Measurements from ENCODE around the gene AGMAT.

Gene AGMAT, protein sequence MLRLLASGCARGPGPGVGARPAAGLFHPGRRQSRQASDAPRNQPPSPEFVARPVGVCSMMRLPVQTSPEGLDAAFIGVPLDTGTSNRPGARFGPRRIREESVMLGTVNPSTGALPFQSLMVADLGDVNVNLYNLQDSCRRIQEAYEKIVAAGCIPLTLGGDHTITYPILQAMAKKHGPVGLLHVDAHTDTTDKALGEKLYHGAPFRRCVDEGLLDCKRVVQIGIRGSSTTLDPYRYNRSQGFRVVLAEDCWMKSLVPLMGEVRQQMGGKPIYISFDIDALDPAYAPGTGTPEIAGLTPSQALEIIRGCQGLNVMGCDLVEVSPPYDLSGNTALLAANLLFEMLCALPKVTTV

DNA sequence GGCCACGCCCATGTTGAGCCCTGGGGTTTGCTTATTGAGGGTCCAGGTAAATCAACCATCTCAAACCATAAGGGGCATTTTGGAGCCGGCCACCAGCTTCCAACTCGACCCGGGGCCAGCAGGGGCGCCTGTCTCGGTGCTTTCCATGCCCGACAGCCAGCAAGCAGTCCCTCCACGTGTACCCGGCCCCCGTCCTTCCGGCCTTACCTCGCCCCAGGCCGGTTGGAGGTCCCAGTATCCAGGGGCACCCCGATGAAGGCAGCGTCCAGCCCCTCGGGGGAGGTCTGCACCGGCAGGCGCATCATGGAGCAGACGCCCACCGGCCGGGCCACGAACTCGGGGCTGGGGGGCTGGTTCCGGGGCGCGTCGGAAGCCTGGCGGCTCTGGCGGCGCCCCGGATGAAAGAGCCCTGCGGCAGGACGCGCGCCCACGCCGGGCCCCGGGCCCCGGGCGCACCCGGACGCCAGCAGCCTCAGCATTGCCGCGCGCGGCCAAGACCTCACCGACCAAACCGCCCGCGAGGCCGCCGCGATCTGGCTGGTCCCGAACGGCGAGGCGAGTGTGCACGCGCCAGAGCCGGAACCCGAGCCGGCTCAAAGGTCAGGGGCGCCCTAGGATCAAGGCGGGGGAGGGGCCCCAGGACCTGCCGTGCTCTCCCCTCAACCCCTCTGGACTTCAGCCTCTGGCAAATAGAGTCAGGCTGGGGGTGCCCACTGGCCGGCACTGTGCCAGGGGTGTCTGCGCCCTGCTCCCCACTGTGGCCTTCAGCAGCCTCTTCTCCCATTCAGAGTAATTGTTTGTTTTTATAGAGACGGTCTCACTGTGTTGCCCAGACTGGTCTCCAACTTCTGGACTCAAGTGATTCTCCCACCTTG lies at the start of gene AGMAT:
AGMAT (minus strand) TSS at position 563 of the 875 bp plus-strand sequence; CDS start at position 479, 84 bp downstream.
- DNase-seq, result no peak

DNA sequence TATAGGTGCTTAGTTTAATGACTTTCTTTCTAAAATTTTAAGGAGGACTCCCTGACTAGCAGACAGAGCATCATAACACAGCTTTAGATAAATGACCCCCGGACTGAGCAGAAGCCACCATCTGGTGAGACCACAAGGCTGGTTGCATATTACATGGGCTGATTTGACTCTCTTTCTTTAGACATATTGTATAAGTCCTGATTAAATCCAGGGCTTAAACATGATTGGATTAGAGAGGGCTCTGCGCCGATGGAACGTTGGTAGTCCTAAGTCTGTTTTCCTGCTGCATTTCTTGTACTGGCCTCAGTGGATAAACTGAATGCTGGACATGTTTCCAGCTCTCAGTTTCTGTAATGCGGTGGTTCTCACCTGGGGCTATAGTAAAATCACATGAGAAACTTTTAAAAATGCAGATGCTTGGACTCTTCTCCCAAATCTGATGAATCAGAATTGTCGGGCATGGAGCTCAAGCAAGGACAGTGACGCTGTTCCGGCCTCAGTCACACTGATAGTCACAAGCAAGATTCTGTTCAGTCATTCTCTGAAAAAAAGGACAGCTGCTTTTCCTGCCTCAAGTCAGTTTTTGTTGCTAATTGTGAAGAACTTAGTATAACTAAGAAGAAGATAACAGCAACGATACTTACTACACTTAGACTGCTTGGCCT lies 49.0 kb upstream of the AGMAT start:
- DNase-seq, result no peak

DNA sequence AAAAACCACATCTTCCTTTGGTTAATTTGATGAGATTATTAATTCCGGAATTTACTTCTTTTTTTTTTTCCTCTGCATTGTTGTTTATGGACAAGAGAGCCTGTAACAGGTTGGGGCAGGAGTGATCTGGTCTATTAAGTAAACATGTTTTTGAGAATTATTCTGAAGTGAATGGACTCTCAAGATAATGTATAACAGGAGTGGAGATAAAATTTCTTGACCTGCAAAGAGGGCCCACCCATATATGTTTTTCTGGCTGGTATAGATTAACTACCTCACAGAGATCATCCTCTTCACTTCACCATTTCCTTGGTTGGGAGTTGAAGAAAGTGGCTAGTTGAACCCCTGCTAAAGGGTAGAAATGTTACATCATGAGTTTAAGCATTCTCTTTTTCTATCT lies 43.2 kb upstream of the AGMAT start:
- DNase-seq, result no peak

DNA sequence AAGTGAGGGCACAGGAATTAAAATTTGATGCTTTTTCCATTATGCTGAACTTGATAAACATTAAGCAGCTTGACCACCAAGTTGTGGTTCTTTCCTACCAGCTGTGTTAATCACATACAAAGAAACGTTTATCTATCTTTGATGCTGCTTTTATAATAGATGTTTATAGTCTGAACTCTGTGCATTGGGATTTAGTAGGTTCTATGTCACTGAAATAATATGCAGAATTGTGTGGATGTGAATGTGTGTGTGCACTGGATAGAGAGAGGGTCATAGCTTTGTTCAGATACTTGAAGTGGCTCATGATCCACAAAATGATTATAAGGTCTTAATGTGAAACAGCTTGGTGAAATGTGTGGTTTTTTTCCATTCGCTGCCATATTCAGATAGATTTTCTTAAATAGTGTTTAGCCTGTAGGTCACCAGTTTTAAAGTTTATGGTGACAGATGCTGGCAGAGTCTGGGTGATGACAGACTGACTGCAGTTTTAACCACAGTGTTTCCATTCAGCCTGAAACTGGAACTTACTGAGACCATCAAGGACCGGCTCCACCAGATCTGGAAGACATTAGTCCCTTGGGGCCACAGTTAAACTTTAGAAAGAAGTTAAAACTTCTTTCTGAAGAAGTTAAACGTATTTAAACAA lies 42.6 kb upstream of the AGMAT start:
- no peak for DNase-seq

DNA sequence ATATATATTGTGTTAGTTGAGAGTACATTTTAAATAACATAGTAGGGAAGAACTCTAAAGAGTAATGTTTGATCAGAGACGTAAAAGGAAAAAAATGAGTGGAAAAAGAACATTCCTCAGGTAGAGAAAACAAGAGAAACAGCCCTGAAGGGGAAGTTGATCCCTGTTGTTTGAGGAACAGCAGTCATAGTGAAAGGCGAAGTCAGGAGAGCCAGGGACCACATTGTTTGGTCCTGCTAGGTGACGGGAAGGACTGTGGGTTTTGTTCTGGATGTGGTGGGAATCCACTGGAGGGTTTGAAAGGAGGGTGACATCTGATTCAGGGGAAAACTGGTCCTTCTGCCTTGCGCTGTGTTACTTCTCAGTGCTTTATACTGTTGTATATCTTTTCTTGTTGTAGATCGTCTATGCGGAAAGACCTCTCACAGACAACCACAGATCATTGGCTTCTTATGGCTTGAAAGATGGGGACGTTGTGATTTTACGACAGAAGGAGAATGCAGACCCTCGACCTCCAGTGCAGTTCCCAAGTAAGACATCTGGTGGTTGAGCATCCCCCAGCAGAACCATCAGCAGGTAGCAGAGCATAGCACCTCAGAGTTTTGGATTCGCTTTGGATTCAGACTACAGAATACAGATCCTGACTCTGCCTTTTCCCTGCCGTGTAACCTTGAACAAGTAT lies 41.6 kb upstream of the AGMAT start:
- no peak for DNase-seq

DNA sequence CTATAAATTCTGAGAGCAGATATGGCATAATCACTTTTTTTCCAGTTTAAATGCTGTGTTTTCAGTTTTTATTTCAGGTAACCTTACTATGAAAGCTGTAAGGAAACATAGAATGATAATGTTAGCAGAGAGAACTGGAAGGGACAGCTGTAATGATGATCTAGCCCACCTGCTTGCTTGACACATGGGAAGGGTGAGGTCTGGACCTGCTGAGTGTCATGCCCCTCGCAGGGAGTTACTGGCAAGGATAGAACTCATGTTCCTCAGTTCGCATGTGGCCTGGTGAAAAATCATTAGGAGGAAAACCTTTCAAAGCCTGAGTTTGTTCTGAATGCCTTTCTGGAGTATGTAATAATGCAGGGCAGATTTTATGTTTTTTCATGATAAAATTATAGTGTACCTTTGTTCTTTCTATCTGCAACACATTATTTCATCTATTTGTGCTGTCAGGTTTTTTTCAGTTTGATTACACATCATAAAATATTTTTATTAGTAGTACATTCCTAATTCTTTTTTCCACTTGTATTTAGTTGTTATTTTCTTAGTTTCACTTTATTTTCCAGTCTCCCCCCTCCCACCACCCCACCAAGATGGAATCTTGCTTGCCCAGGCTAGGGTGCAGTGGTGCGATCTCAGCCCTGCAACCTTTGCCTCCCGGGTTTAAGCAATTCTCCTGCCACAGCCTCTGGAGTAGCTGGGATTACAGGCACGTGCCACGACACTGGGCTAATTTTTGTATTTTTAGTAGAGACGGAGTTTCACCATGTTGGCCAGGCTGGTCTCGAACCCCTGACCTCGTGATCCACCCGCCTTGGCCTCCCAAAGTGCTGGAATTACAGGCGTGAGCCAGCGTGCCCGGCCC lies 40.4 kb upstream of the AGMAT start:
- no peak for DNase-seq

DNA sequence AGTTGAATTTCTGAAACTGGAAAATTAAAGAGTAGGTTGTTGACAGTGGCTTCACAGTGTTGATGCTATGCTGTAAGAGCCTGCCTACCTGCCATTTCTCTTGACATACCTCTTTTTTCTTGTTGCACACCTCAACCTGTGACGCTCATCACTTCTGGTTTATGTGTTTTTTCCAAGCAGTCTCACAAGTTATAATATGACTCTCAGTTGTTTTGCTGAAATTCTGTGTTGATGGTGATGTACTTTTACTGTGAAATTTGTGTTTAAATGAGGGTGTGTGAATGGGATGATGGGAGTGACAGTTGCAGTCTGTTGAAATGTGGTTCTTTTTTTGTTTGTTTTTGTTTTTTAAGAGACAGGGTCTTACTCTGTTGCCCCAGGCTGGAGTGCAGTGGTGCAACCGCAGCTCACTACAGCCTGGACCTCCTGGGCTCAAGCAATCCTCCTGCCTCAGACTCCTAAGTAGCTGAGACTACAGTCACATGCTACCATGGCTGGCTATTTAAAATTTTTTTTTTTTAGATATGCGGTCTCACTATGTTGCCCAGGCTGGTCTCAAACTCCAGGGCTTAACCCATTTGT lies 39.4 kb upstream of the AGMAT start:
- DNase-seq, result no peak

DNA sequence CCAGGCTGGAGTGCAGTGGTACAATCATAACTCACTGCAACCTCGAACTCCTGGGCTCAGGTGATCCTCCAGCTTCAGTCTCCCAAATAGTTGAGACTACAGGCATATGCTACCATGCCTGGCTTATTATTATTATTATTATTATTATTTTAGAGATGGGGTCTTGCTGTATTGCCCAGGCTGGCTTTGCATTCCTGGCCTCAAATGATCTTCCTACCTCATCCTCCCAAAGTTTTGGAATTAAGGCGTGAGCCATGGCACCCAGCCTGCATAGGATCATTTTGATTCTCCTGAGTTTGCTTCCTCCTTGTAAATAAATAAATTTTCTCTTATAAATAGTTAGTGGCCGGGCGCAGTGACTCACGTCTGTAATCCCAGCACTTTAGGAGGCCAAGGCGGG lies 38.6 kb upstream of the AGMAT start:
- DNase-seq, result no peak

DNA sequence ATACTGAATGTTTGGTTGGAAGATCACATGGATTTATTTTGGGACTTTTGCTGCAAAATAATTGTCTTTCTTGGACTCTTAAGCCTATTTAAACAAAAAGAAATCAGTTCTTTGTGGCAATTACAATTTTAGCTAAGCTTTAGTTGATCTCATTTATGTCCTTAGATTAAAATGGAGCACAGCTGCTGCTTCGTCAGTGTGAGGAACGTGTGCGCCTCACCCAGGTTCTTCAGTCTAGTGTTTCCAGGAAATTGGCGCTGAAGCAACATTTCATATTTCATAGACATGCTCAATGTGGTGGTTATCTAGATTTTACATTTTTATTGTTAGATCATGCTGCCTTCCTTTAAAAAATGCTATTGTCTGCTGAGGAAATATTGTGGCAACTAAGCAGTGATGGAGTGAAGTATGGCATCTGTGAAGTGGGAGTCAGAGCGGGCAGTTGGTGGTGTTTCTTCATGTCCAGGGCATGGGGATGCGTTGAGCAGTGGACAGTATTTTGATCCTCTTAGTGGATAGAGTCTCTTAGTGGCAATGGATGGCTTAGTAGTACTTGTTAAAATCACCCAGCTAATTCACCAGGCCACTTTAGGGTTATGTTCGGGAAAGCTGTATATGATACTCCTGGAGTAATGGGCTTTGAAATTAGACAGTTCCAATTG lies 38.0 kb upstream of the AGMAT start:
- DNase-seq, result no peak

DNA sequence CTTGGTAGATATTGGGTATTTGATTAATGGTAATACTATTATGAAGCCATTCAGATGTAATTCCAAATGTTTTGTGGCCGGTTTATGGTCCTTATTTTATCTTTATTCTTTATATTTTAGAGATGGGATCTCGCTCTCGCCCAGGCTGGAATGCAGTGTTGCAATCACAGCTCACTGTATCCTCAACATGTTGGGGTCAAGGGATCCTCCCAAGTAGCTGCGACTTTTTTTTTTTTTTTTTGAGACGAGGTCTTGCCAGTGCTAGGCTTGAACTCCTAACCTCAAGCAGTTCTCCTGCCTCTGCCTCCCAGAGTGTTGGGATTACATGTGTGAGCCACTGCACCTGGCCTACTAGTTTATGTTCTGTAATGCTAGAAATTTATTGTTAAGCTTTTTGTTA lies 37.1 kb upstream of the AGMAT start:
- DNase-seq, result no peak

DNA sequence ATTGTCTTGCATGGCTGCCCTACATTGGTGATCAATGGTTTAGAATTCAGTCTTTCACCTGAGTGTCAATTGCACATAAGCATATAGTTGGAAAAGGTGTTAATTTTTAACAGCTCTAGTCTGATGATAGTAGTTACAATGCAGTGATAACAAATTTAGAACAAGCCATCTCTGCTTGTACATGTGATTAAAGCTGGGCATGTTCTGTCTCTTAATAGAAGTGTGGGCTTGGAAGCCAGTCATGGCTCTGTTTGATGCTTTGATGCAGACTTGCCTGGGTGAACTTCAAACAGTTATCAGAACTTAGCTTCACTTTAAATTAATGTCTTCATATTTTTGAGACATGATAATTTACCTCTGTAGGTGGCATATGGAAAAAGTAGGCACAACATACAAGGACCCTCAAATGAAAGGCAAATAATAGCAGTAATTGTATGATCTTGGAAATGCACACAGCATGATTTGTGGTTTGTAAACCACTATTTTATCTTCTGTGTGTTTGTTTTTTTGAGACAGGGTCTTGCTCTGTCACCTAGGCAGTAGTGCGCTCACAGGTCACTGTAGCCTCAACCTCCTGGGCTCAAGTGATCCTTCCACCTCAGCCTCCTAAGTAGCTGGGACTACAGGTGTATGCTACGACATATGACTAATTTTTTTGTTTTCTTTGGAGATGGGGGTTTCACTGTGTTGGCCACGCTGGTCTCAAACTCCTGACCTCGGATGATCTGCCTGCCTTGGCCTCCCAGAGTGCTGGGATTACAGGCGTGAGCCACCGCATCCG lies 36.2 kb upstream of the AGMAT start:
- DNase-seq, result no peak

DNA sequence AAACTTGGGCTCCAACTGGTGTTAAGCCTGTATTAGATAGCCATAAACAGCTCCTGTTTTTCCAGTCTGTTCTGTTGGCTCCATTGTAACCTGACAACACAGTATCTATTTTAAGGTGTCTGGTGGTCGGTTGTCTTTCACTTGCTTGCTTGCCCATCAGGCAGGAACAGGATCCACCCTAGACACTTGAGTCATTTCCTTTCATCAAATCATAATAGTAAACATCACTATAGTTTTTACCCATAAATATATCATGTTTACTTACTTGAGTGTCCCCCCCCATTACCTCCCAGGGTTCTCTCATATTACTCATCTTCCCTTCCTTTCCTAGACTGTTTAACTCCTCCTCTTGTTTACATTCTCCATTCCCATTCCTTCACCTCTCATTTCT lies 35.3 kb upstream of the AGMAT start:
- DNase-seq, result no peak

DNA sequence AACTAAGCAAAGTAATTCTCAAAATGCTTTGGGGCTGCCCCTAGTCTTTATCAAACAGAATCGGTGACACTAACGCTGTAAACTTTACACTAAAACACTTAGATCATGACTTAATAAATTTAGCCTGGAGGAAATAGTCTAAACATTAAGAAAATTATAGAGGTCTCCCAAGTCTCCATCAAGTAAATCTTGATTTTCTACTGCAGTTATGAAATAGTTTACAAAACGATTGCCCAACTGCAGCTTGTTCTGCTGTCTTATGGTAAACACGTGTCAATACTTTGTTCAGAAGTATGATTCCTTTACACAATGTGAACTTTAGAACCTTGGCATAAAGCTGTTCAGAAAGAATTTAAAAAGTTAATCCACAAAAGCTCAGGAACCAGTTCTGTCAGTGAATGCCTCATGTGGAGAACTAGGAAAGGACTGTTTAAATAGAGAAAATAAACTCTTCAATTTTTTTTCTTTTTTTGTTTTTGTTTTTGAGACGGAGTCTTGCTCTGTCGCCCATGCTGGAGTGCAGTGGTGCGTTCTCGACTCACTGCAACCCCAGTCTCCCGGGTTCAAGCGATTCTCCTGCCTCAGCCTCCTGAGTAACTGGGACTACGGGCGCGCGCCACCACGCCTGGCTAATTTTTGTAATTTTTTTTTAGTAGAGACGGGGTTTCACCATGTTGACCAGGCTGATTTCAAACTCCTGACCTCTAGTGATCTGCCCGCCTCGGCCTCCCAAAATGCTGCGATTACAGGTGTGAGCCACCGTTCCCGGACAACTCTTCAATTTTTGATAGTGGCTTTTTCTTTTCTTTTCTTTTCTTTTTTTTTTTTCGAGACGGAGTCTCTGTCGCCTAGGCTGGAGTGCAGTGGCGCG lies 34.0 kb upstream of the AGMAT start:
- no peak for DNase-seq

DNA sequence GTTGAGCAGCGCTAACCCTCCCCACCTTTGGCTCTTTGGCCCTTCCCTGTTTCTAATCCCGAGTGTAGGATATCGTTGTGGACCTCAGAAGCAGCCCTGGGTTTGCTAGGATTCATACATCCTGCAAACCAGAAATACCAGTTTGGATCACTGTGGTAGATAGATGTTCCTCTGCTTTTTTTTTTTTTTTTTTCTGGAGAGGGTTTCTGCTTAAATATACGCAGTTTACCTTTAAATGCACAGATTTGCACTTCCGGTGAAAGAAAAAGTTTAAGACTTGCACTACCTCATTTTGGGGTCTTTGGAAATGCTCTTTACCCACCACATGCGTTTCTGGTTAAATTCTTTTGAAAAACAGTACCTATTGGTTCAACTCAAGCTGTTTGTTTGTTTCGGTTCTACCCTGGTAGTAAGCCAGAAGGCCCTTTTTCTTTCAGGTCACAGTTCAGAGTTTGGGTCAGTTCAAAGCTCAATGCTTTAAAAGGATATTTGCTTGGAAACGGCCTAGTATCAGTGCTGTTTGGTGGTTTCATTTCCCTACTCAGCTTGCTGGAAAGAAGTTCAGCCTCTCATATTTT lies 33.3 kb upstream of the AGMAT start:
- DNase-seq, result no peak

DNA sequence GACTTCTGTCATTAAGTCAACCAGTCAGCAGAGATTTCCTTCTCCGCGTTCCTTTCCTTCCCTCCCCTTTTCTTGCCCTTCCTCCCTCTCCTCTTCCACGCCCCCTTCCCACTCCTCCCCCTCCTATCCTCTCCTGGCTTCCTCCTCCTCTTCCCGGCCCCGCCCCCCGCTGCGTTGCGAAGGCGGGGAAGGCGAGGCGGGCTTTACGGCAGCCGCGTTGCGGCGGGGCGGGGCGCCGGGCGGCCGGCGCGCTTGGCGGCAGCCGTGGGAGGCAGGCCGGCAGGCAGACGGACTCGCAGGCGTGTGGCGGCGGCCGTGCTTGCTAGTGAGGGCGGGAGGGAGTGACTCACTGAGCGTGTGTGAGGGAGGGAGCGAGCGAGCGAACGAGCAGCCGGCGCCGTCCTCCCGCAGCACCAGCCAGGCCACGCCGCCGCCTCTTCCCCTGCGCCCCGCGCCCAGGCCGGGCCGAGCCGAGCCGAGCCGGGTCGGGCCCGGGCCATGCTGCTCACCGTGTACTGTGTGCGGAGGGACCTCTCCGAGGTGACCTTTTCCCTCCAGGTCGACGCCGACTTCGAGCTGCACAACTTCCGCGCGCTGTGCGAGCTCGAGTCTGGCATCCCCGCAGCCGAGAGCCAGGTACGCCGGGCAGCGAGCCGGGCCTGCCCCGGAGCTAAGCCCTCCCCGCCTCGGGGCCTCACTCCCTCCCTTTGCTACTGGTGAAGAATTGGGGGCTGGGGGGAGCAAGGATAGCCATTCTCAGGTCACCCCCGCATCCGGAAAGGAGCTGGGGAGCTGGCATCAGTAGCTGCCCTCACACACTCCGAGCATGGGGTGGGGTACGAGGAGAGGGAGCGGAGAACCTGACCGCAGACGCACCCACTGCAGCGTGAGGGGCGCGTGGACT lies 32.6 kb upstream of the AGMAT start, which contains the start of gene DDI2:
DDI2 (plus strand) TSS at position 286 of the 904 bp plus-strand sequence; CDS start at position 499, 213 bp downstream.
- DNase-seq, result peak; percentile 95

DNA sequence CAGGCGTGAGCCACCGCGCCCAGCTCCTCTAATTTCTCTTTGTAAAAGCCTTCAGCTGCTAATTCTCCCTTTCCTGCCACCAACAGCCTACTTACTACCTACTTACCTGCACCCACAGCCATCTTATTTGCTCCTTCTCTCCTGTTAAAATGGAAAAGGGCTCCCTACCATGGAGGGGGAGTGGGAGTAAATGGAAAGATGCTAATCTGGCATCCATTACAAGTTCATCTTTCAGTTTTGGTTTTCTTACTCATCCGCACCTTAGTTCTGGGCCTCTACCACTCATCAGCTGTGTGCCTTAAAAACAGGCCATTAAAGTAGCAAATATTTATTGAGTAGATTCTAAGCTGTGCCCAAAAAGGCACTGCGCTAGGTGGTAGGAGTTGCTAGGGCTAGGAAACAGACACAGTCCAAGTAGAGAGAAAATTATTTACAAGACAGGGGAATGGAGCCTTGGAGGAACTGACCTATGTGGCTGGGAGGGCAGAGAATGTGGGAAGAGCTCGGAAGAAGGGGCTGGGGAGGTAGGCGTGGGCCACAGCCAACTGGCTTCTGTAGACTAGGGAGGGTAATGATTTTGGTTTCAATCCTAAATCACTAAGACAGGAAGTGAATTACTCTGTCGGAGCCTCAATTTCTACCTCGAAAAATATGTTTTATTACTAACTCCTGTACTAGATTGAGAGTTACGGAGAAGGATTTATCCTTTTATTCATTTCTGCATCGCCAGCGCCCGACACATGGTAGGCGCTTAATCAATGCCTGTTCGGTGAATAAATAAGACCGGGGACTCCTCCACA lies 31.7 kb upstream of the AGMAT start:
- no peak for DNase-seq

Measured in NCI-H446 treated with DMSO at 0.1 percent for 48 hours (cell line).